Measurements from ENCODE around the gene CLEC17A. TPM values are rescaled to one million over a fixed set of nuclear protein-coding genes. Genes with fewer than 3 reads are reported as not detected.
"Not testable (repeated sequence)": the region's sequence is repeated elsewhere in the genome, so short reads cannot be mapped to it uniquely, and the experiment has no call there.

CLEC17A gene
- polyA plus RNA-seq, 2 of the 4 experiments (the other 2 are of a cell fraction), result not detected

- FAIRE-seq; ATAC-seq; H3K9me3 ChIP-seq; H3K4me2 ChIP-seq; CTCF ChIA-PET; H3K27ac ChIP-seq; POLR2A ChIA-PET; DNase-seq (ENCODE audit: low read depth in 1 of 2, low spot score in 1 of 2); H3K4me3 ChIP-seq: not testable (repeated sequence)
- peaks cover 18% of the 10 kb centered on the region; the same call in 2 of the 3 replicates for H3K4me1 ChIP-seq
- 98% methylated on average over 6 of the region's 8 CpGs for WGBS (ENCODE audit: missing lambda C conversion rate)
Observed at GRCh38 chr19:14552006-14552360, 30.9 kb upstream of the CLEC17A start.

- no peaks in the 10 kb centered on the region for H3K9me3 ChIP-seq
- no peak overlapping the region for H3K4me3 ChIP-seq
- H3K4me2 ChIP-seq, result no peak overlapping the region
- ATAC-seq (no peak), FAIRE-seq (no peak), DNase-seq (ENCODE audit: low read depth in 1 of 2, low spot score in 1 of 2) (no peak)
- no peak overlapping the region for H3K27ac ChIP-seq
- TF ChIP-seq ZFP36 (IDR thresholded peaks at IDR 0.05; ENCODE audit: borderline replicate concordance, partially characterized antibody) (no peak), KDM5A (IDR thresholded peaks at IDR 0.05) (no peak)
- H3K4me1 ChIP-seq, result peaks cover 18% of the 10 kb centered on the region; the same call in 2 of the 3 replicates
- CTCF ChIA-PET, result interaction anchor here (1.0 to 1.5 kb wide), 3 partner anchors 8 to 48 kb away, joined by 3 to 4 read pairs (median 3); partner anchors contain the start of gene NDUFB7
- POLR2A ChIA-PET, result no interaction called here
- WGBS (ENCODE audit: missing lambda C conversion rate), result 92% methylated on average over 19 of the region's 35 CpGs
Observed at GRCh38 chr19:14553042-14553938, 29.6 kb upstream of the CLEC17A start.

GRCh38 chr19:14553939-14554243 lies 29.0 kb upstream of the CLEC17A start:
- Histone ChIP-seq H3K4me2 (no peak overlapping the region), H3K9me3 (no peaks in the 10 kb centered on the region), H3K27ac (no peak overlapping the region), H3K4me1 (peaks cover 18% of the 10 kb centered on the region; the same call in 2 of the 3 replicates), H3K4me3 (no peak overlapping the region)
- 82% methylated on average over 3 of the region's 9 CpGs for WGBS (ENCODE audit: missing lambda C conversion rate)
- POLR2A ChIA-PET, result no interaction called here
- FAIRE-seq, result no peak
- no peak for DNase-seq (ENCODE audit: low read depth in 1 of 2, low spot score in 1 of 2)
- CTCF ChIA-PET, result interaction anchor here (0.7 to 1.5 kb wide), 4 partner anchors 9 to 48 kb away, joined by 3 to 4 read pairs (median 3); partner anchors contain the start of gene NDUFB7
- no peak for TF ChIP-seq PBX3 (IDR thresholded peaks at IDR 0.05)
- no peak for ATAC-seq

- TF ChIP-seq POLR2A (IDR thresholded peaks at IDR 0.05; ENCODE audit: low read length), result no peak
- TF ChIP-seq ATOH8 (CRISPR knock-in tag; IDR thresholded peaks at IDR 0.05; ENCODE audit: low read depth), result no peak
- no peak for TF ChIP-seq NR3C1 (IDR thresholded peaks at IDR 0.05)
- TF ChIP-seq NPAS2 (CRISPR knock-in tag; IDR thresholded peaks at IDR 0.05; ENCODE audit: borderline replicate concordance), result no peak
- TF ChIP-seq CEBPB (IDR thresholded peaks at IDR 0.05), result no peak
- TF ChIP-seq FOSL2 (IDR thresholded peaks at IDR 0.05), result no peak
- no peak for TF ChIP-seq FOSL2 (CRISPR knock-in tag; IDR thresholded peaks at IDR 0.05)
- TF ChIP-seq ELK1 (IDR thresholded peaks at IDR 0.05; ENCODE audit: low read depth, low read length), result no peak
- no peak for TF ChIP-seq POLR2AphosphoS2 (conservative IDR thresholded peaks at IDR 0.05; ENCODE audit: low read length)
- 70% methylated on average over 2 of the region's 6 CpGs for WGBS (ENCODE audit: missing lambda C conversion rate)
- Histone ChIP-seq H3K4me1 (peaks cover 18% of the 10 kb centered on the region; the same call in 2 of the 3 replicates), H3K9me3 (no peaks in the 10 kb centered on the region), H3K4me2 (no peak overlapping the region), H3K4me3 (no peak overlapping the region), H3K27ac (no peak overlapping the region)
- no peak for FAIRE-seq
- DNase-seq (ENCODE audit: low read depth in 1 of 2, low spot score in 1 of 2), result no peak
- CTCF ChIA-PET, result interaction anchor here (0.7 to 1.5 kb wide), 5 partner anchors 9 to 49 kb away, joined by 3 to 4 read pairs (median 3); partner anchors contain the start of gene NDUFB7
- POLR2A ChIA-PET, result no interaction called here
- ATAC-seq, result no peak
Observed at GRCh38 chr19:14554382-14554812, 28.5 kb upstream of the CLEC17A start.
